ENCODE data around the gene KRTAP21-1.
"Not testable (repeated sequence)": the region's sequence is repeated elsewhere in the genome, so short reads cannot be mapped to it uniquely, and the experiment has no call there.

KRTAP21-1 gene

DNA sequence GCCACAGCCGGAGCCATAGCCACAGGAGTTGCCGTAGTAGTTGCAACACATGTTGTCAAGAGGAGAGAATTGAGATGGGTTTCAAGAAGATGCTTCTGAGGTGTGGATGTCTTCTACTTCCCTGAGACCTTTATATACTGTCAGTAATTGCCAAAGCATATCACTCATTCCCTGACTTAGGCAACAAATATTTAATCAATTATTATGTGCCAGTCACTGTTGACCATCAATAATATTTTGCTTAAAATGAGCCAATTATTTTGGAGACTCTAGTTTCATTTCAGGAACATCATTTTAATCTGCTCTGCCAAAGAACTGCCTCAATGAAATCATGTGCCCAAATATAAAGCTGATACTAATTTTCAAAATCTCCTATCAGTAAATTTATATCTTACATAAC, at the start of gene KRTAP21-1:
Gene KRTAP21-1, minus strand, starts transcription at position 101 of the 400 bp plus-strand sequence. Its CDS starts 50 bp downstream, at position 51.
- not testable (repeated sequence) for DNase-seq (ENCODE audit: low read depth)

DNA sequence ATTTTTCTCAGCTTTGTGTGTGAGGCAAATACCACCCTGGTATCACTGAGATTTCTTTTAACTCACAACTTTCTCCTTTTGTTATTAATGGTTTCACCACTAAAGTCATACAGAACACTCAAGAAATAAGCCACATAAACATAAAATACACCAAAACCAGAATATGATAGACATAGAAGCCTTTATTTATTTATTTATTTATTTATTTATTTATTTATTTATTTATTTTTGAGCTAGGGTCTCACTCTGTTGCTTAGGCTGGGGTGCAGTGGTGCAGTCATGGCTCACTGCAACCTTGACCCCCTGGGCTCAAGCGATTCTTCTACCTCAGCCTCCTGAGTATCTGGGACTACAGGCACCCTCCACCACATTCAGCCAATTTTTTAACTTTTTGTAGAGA, 45.4 kb upstream of the KRTAP21-1 start:
- DNase-seq (ENCODE audit: low read depth), result no peak

DNA sequence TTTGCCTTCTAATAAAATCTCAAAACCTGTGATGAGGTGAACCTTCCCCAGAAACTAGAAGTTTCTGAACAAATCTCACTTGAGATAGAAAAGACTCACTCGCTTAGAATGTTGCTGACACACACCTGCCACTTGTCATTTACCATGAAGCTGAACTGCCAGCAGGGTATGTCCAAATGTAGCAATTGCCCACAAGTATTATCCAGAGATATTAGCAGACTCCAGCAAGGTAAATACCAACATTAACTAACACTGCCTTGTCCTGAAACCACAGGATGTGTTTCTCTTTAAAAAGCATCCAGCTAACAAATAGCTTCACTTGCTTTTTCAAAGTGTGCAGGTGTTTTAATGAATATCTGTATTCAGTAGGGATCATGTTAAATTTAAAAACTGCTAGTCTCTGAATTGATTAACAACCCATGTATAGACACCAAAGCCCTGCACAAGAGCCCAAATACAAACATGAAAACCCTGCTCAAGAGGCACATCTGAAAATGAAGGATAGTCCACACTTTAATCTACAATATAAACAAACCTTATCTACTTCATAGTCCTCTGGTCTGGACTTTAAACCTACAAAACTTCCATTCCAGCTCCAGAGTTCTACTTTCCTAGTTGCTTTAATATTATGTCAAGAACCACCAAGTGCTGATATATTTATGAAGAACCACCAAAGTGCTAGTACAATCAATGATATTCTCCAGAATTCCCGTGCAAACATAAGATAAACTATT, 38.5 kb upstream of the KRTAP21-1 start:
- DNase-seq (ENCODE audit: low read depth), result no peak

DNA sequence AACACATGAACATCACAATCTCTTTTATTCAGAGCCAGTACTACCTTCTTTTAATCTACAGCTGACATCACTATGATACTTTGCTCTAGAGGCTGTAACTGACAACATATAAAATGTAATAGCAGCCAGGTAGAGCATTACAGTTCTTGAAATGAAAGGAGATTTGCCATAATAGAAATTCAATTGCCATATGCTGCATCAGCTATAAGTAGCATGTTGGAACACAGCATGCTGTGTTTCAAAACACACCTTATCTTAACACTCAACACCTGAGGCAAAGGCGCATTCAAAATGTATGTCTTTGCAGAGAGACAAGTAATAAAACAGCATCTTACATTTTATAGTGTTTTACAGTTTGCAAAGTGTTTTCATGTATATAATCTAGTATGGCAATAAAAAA, 24.0 kb upstream of the KRTAP21-1 start:
- no peak for DNase-seq (ENCODE audit: low read depth)

DNA sequence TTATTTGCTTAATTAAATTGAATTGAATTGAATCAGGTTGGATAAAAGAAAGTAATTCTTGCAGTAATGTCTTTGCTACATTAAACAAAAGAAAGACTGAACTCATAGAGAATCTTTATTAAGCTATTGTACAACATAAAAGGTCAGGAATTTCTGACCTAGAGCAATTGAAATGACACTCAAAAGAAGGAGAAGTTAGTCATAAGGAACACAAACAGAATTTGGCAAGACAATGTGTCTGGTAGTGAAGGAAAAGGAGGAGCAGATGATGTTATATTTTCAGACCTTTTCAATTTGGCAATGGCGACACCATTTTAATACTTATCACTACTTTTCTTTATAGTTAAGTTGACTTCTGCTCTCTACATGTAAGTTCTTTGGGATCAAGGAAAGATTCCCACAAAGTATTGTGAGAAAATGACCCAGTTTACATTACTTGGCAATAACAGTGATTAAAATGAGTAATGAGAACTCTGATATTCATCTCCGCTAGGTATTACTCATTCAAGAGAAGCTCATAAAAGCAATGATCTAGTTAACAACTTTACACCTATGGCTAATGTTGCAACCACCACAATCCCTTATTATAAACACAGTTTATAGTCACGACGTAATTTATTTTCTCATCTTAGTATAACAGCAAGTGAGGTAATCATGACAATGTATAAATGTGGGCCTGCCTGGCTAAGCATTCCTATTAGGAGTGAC, 14.7 kb upstream of the KRTAP21-1 start:
- DNase-seq (ENCODE audit: low read depth), result no peak

DNA sequence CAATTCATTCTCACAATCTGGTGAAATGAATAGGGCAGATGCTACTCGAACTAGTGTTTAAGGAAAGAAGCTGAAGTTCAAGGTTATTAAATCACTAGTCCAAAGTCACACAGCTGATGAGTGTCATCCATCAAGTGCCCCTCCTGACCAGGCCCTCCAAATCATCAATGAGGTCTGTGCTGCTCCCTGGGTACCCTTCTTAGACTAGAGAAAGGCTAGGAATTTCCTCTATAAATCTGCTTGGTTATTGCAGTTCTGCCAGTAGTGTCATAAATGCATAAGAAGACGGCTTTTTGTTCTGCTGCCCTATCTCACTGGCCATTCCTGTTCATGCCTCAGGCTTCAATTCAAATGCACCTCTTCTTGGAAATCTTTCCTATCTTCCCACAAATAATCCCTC, 5.5 kb upstream of the KRTAP21-1 start:
- DNase-seq (ENCODE audit: low read depth), result no peak

DNA sequence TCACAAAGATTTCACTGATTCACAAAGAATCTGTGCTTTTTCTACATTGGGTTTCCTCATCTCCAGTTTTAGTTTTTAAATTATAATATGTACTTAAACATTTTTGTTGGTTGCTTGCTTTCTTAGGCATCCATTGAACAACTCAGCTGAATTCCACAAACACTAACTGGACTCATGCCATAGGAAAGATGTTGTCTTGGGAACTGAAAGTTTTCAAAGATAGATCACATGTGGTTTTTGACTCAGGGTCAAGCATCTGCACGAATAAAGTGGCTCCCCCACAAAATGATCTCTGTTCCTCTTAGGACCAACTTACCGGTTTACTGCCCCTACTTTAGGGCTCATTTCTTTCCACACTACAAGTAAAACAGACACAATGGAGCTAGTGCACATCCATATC, 3.1 kb upstream of the KRTAP21-1 start:
- DNase-seq (ENCODE audit: low read depth), result no peak

DNA sequence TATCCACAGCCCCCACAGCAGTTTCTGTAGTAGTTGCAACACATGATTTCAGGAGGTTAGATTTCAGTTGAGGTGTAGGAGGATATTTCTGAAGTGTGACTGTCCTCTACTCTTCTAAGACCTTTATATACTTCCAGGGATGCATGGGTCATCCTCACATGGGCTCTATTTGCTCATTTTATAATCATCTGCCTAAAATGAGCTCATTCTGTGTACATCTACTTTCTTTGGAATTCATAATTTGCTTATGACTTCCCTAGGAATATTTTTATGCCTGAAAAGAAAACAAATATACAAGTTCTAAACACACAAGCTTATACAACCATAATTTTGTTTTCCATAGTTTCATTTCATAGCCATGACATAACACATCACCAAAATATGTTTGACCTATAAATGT, 8.1 kb downstream of the KRTAP21-1 start, which contains the start of gene KRTAP21-2:
Gene KRTAP21-2, minus strand, starts transcription at position 101 of the 400 bp plus-strand sequence. Its CDS starts 57 bp downstream, at position 44.
- DNase-seq (ENCODE audit: low read depth), result no peak

DNA sequence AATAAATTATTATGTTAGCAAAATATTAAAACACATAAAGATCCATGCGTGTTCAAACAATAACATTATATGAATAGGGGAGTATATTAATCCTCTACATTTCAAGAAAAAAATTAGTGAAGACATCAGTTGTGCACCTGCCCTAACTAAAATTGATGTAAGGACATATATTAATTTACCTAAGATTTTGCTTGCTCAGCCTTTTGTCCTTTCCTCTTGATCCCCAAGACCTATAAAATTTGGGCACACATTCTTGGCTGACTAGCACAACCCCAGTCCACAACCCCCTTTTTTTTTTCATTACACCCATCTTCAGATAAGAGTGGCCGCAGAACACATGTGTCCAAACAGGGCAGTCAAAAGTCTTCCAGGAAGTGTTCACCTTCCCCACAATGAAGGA, 14.8 kb downstream of the KRTAP21-1 start:
- DNase-seq (ENCODE audit: low read depth), result no peak

DNA sequence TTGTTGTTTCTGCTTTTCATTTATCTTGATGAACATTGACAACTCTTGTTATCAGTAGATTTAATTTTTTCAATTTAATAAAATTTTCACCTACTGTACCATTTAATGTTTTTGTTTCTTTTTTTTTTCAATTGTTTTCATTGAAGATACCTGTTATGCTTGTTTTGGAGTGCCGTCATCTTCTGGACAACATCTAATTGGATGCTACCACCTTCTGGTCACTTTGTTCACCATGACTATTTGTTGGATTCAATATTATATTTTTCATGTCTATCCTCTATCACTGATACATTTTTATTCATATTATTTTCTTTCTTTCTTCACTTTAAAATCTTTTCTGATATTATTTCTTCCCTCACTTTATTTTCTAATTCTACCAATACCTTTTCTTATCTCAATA, 22.2 kb downstream of the KRTAP21-1 start:
- DNase-seq (ENCODE audit: low read depth), result no peak

DNA sequence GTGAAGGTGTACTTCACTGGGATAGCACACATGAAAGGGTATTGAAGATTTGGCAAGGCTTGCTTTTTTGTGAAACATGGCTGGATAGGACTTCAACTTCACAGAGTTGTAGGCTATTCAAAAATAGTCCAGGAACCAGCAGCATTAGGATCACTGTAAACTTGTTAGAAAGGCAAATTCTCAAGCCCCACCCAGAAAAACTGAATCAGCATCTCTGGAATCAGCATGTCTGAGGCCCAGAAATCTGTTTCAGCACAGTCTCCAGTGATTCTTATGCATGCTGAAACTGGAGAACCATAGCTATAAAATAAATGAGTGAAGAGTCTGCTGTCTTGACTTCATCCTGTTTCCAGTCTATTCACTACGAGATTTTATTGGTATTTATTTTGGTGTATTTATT, 28.5 kb downstream of the KRTAP21-1 start:
- DNase-seq (ENCODE audit: low read depth), result no peak

DNA sequence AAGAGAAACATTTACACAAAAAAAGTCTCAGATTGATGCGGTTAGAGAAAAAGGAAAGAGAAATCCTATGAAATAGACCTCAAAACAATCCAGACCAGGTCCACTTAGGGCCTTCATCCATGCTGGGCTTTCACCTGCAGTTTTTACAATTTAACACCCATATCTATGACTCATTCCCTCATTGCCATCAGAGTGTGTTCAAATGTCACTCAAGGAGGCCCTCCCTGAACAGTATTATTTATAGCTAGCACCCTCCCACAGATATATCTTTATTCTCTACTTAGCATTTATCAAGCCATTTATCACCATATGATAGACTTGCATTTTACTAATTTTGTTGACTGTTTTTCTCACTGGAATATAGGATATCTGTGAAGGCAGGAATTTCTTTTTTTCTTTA, 35.8 kb downstream of the KRTAP21-1 start:
- no peak for DNase-seq (ENCODE audit: low read depth)

DNA sequence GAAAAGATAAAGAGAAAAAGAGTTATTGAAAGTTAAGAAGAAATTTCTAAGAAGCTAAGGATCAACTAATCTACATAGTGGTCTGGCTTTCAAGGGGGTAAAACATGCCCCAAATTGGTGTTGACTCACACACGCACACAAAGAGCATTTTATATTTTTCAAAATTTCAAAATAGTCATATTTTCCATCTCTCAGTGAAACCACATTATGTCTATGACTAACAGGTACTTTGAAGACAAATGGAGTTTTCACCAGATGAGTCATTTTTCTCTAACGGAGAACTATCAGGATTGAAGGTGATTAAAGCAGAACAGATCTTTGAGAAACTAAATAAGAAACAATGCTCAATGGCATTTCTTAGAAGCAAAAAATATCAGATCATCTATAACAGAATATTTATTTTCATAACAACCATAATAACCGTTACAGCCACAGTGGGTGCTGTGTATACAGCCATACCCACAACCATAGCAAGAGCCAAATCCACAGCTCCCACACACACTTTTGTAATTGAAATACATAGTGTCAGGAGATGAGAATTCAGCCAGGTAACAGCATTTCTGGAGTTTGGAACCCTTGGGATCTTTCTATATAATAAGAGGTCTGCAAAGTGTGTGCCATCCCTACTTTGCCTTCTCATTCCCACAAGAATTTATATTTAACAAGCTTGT, 36.9 kb downstream of the KRTAP21-1 start, which contains the start of gene KRTAP21-3:
Gene KRTAP21-3, minus strand, starts transcription at position 539 of the 671 bp plus-strand sequence. Its CDS starts 18 bp downstream, at position 521.
- peak; percentile 42 for DNase-seq (ENCODE audit: low read depth)

DNA sequence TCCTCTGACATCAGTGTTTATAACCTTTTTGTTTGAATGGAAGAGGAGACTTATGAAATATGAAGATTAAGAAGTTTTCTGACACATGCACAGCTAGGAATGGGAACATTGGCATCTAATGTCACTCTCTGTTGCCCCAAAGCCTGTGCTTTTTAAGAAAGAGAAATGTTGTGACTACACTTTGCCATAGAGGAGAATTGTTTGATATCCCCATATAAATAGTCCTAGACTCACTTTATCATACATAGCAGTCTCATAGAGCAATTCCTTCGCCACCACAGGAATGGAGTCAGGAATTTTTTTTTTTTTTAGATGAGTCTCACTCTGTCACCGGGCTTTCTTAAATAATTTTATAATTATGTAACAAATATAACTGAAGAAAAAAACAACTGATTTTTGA, 38.1 kb downstream of the KRTAP21-1 start:
- DNase-seq (ENCODE audit: low read depth), result no peak

DNA sequence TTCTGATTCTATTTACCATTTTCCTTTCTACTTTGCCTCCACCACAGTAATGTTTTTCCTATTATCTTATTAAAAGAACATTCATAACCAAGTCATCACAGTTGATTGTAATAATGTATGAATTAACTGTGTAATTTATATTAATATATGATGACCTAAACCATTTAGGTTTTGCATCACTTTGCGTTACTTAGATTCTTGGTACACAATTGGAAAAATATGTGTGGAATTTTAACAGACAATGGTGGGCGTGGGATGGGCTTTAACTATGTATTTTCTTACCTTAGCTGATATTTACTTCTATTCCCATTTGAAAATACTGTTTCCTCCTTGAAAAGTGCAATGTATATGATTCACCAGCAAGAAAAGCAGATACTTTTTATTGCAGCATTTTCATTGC, 40.3 kb downstream of the KRTAP21-1 start:
- DNase-seq (ENCODE audit: low read depth), result no peak

DNA sequence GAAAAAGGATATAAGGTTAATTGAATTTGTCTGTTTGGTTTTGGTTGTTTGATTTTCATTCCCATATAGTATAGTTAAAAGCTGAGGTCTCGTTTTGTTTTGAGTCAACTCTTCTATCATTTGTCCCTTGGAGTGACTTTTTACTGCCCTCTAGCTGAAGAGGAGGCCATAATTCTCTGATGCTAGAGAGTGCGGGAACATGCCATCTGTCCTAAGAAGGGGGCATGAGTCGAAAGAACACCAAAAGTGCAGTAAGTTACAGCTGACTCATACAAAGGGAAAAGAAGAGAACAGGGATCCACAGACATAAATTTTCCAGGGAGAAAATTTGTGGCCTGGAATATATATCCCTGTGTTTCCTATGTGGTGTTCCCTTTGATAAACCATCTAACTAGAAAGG, 40.8 kb downstream of the KRTAP21-1 start:
- DNase-seq (ENCODE audit: low read depth), result no peak

DNA sequence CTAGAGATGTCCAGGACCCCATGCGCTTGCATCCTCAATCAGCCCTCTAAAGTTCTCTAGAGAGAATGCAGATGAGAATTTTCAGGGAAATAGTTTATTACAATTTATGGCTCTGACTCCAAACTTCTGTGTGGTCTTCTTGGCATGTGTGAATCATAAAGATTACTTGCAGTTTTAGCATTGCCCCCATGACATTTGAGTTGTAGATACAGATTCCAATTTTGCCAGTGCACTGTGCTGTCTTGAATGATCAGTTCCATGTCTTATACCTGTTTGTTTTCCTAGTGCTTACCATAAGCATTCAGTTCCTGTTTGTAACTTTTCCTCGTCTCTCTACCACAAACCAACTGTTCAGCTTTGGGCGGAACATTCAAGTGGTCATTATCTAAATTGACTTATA, 41.5 kb downstream of the KRTAP21-1 start:
- no peak for DNase-seq (ENCODE audit: low read depth)

DNA sequence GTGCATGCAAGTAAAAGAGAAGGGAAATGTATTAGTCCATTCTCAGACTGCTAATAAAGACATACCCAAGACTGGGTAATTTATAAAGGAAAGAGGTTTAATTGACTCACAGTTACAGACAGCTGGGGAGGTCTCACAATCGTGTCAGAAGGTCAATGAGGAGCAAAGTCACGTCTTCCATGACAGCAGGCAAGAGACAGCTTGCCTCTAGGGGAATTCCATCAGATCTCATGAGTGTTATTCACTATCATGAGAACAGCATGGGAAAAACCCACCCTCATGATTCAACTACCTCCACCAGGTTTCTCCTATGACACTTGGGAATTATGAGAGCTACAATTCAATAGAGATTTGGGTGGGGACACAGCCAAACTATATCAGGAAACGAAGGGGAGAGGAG, 44.7 kb downstream of the KRTAP21-1 start:
- no peak for DNase-seq (ENCODE audit: low read depth)

DNA sequence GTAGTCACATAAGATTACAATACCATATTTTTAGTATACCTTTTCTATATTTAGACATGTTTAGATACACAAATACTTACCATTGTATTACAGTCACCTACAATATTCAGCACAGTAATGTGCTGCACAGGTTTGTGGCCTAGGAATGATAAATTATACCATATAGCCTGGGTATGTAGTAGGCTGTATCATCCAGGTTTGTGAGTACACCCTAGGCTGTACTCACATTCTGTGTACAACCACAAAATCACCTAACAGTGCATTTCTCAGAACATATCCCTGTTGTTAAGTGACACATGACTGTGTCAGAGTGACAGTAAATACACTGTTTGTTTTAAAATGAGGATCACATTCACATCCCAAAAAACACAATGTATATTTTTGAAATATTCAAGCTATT, 47.8 kb downstream of the KRTAP21-1 start:
- no peak for DNase-seq (ENCODE audit: low read depth)

All from stromal cell of bone marrow (primary cell).